HG02642 (cell line): ENCODE data around the gene MTERF1.

Source experiments
- ATAC-seq: cut with Tn5 transposase; IDR thresholded peaks from one replicate; pipeline ENCODE4 v1.9.1; 2021; ENCODE audit warnings: mild to moderate bottlenecking; ENCODE audit not compliant: unreplicated experiment, poor library complexity

Gene MTERF1

DNA sequence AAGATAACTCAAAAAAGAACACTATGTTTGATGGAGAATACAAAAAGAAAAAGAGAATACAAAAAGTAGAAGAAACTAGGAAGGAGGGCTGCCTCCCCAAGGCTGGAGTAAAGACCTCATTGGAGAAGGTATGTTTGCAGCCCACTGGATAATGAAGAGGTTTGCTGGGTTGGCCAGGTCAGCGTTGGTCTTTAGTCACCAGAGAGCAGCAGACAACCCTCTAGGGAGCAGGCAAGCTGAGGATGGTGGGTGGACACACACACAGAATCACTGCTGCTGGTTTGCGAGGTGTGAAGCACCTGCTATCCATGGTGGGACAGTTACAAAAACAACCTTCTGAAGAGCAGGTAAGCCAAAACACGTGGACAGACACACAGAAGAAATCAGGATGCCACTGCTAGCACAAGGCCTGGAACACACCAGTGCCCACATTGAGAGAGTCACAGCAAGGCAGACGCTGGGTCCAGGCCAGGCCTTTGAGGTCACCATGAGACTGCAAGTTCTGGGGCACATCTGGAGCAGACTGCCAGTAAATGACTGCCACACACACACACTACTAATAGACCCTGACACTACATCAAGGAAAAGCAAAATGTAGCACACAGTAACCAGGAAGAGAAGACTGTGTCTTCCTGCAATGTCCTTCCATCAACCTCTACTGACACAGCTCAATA, 43.0 kb downstream of the MTERF1 start:
- no peak for ATAC-seq

DNA sequence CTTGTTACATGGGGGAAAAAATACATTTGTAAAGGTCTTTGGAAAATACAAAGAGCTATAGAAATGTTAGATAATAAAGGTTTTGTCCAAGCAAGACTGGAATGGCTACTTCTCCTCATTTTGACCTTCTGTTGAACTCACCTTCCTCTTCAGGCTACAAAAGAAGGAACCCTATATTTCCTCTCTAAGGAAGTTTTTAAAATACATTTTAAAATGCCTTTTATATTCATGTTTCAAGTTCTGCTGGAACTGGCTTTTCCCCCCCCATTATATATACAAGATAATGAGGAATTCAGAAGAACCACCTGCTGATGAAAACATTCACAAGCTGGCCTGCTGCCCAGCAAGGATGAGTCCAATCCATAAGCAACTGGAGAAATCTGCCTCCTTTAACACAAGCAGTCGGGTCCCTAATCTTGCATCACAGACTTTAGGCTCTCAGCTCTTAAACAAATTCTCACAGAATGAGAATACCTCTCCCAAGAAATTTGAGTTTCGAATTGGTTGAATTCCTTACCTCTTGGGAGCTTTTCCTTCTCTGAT, 44.6 kb downstream of the MTERF1 start:
- ATAC-seq: no peak

DNA sequence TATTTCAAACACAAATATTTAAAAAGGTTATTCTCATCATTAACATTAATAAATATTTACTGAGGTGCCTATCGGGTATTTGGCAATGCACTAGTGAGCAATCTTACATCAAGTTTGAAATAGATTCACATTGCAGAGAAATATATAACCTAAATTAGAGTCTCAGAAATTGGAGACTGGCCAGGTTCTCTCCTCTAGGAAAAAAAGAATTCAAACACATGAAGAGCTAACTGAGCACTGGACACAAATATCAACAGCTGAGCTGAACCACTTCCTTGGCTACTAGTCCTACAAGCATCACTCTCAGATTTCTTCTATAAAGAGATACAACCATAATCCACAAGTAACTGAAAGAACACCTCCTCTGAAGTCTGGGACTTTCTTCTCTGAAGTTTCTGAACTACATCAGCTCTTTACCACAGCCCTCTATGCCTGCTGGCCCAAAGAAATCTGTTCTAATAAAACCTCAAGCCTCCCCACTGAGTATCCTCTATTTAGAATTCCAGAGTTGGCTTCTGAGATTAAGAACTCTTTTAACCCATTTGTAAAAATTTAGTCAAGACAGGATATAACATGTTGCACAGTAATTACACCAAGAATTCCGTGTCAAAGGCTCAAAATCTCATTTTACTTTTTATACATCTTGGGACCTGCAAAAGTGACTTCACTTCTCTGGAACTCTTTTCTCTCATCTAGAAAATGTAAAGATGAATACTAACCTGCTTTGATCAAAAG, 45.2 kb downstream of the MTERF1 start:
- ATAC-seq: no peak

DNA sequence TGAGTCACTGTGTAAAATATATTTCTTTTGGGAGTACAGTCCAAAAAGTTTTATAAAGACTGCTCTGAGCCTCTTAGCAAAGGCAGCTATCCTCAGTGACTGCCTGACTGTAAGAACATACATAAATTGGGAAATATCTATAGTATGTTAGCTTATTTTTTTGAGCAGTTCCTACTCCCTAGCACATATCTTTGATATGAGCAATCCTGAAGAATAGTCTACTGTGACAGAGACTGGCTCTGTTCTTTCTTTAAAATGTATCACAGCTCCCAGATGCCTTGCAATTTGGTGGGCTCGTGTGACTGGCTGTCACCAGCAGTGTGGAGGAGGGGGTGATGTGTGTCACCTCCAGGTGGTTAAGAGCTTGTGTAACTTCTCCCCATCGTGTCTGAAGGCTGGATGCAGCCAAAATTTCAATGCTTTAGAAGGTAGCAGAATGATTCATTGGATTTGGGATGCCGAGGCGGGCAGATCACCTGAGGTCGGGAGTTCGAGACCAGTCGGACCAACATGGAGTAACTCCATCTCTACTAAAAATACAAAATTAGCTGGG, 47.9 kb downstream of the MTERF1 start:
- ATAC-seq: no peak

DNA sequence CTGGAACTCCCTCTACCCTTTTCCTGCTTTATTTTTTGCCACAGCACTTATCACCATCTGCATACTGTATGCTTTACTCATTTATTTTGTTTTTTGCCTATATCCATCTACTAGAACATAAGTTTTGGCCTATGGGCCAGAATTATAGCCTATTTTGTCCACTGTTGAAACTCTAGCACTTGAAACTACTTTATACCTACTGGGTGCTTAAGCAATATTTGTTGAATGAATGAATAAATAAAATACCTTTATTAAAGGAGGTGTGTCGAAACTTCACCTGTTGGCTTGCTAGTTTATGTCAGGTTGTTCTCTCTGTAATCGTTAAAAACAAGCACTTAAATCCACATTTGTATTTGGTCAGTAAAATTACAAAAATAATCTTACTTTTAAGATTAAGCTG, 53.3 kb downstream of the MTERF1 start:
- no peak for ATAC-seq

DNA sequence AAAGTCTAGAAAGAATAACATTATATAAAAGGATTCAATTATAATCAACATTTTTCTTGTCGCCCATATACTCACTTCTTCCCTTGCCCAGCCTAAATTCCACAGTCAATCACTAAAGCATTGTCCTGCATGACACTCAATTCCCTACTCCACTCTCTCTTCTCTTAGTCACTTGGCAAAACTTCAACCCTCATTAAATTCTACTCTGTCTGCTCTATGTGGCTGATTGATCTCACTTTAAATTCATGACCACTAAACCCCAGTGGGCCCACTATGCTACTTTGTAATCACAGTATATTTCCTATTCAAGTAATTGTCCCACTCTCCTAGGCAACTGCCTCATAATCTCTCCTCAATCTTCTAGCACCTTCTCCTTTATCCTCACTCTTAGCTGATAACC, 54.1 kb downstream of the MTERF1 start:
- no peak for ATAC-seq

DNA sequence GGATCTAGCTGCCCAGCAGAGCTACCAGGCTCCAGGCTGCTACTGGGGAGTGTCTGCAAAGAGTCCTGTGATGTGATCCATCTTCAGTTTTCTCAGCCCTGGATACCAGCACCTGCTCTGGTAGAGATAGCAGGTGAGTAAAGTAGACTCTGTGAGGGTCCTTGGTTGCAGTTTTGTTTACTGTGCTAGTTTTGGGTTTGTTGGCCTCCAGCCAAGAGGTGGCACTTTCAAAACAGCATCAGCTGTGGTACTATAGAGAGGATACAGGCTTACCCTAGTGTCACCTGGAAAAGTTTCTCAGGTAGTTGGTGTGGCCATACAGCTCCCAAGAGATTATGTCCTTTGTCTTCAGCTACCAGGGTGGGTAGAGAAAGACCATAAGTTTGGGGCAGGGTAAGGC, 56.3 kb downstream of the MTERF1 start:
- ATAC-seq: no peak
